Liver (tissue), 3 donors: Measurements from ENCODE around the gene KYNU.

ENCODE experiments used
- GABPA ChIP-seq, 2 donors: IDR thresholded peaks in 1 of 2; conservative IDR thresholded peaks in 1 of 2; 2 replicates each; pipeline ENCODE4 v1.6.1; 2016; ENCODE audit warnings: antibody characterized with exemption in 2 of 2, mild to moderate bottlenecking in 1 of 2, moderate library complexity in 1 of 2
- HNF4A ChIP-seq, 2 donors: conservative IDR thresholded peaks; 2 replicates each; pipeline ENCODE4 v1.6.1; 2016; ENCODE audit warnings: antibody characterized with exemption in 2 of 2, mild to moderate bottlenecking in 2 of 2
- RAD21 ChIP-seq, 2 donors: IDR thresholded peaks; 2 replicates each; pipeline ENCODE4 v1.6.1; 2016; ENCODE audit warnings: antibody characterized with exemption in 2 of 2, mild to moderate bottlenecking in 2 of 2
- TAF1 ChIP-seq: conservative IDR thresholded peaks from 2 replicates; pipeline ENCODE4 v1.6.1; 2016; ENCODE audit warnings: antibody characterized with exemption, mild to moderate bottlenecking
- TF ChIP-seq, protein P1 (sequence below): fragments of 150-350 bp; IDR thresholded peaks from 2 replicates; pipeline ENCODE4 v1.5.1; 2017; ENCODE audit warnings: improper control_type of control experiment, low read depth, low read length; ENCODE audit not compliant: missing input control
- TF ChIP-seq, protein P2 (sequence below): IDR thresholded peaks from 2 replicates; pipeline ENCODE4 v1.6.1; 2016; ENCODE audit warnings: antibody characterized with exemption
- TF ChIP-seq, protein P3 (sequence below): IDR thresholded peaks from 2 replicates; pipeline ENCODE4 v1.6.1; 2016; ENCODE audit warnings: antibody characterized with exemption
- TF ChIP-seq, protein P4 (sequence below): IDR thresholded peaks from 2 replicates; pipeline ENCODE4 v1.6.1; 2016; ENCODE audit warnings: antibody characterized with exemption, mild to moderate bottlenecking
- donor health status: healthy.
- donor health status: healthy.

DNA sequence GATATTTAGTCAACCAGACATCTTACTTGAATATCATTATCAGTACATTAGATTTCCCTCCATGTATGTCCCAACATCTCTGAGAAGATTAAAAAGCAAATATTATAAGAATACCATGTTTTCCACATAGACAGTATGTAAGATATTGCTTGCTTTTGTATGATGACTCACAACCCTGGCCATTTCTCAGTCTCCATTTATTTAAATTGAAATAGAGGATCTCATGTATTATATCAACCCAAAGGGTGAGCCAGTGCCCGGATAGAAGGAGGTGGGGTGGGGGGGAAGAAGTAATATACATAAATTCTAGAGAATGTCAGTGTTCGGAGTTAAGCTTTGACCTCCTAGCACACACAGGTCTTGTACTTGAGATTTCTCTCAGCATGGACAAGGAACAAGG lies 109.6 kb downstream of the KYNU start:
- TF ChIP-seq, protein P1, sequence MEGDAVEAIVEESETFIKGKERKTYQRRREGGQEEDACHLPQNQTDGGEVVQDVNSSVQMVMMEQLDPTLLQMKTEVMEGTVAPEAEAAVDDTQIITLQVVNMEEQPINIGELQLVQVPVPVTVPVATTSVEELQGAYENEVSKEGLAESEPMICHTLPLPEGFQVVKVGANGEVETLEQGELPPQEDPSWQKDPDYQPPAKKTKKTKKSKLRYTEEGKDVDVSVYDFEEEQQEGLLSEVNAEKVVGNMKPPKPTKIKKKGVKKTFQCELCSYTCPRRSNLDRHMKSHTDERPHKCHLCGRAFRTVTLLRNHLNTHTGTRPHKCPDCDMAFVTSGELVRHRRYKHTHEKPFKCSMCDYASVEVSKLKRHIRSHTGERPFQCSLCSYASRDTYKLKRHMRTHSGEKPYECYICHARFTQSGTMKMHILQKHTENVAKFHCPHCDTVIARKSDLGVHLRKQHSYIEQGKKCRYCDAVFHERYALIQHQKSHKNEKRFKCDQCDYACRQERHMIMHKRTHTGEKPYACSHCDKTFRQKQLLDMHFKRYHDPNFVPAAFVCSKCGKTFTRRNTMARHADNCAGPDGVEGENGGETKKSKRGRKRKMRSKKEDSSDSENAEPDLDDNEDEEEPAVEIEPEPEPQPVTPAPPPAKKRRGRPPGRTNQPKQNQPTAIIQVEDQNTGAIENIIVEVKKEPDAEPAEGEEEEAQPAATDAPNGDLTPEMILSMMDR: no peak
- no peak for TF ChIP-seq RAD21 (IDR thresholded peaks at IDR 0.05)
- TF ChIP-seq, protein P2, sequence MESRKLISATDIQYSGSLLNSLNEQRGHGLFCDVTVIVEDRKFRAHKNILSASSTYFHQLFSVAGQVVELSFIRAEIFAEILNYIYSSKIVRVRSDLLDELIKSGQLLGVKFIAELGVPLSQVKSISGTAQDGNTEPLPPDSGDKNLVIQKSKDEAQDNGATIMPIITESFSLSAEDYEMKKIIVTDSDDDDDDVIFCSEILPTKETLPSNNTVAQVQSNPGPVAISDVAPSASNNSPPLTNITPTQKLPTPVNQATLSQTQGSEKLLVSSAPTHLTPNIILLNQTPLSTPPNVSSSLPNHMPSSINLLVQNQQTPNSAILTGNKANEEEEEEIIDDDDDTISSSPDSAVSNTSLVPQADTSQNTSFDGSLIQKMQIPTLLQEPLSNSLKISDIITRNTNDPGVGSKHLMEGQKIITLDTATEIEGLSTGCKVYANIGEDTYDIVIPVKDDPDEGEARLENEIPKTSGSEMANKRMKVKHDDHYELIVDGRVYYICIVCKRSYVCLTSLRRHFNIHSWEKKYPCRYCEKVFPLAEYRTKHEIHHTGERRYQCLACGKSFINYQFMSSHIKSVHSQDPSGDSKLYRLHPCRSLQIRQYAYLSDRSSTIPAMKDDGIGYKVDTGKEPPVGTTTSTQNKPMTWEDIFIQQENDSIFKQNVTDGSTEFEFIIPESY: no peak
- TF ChIP-seq TAF1: no peak
- TF ChIP-seq, protein P3, sequence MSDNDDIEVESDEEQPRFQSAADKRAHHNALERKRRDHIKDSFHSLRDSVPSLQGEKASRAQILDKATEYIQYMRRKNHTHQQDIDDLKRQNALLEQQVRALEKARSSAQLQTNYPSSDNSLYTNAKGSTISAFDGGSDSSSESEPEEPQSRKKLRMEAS: no peak
- TF ChIP-seq GABPA (IDR thresholded peaks at IDR 0.05 in 1 of 2, conservative IDR thresholded peaks at IDR 0.05 in 1 of 2): no peak
- TF ChIP-seq, protein P4, sequence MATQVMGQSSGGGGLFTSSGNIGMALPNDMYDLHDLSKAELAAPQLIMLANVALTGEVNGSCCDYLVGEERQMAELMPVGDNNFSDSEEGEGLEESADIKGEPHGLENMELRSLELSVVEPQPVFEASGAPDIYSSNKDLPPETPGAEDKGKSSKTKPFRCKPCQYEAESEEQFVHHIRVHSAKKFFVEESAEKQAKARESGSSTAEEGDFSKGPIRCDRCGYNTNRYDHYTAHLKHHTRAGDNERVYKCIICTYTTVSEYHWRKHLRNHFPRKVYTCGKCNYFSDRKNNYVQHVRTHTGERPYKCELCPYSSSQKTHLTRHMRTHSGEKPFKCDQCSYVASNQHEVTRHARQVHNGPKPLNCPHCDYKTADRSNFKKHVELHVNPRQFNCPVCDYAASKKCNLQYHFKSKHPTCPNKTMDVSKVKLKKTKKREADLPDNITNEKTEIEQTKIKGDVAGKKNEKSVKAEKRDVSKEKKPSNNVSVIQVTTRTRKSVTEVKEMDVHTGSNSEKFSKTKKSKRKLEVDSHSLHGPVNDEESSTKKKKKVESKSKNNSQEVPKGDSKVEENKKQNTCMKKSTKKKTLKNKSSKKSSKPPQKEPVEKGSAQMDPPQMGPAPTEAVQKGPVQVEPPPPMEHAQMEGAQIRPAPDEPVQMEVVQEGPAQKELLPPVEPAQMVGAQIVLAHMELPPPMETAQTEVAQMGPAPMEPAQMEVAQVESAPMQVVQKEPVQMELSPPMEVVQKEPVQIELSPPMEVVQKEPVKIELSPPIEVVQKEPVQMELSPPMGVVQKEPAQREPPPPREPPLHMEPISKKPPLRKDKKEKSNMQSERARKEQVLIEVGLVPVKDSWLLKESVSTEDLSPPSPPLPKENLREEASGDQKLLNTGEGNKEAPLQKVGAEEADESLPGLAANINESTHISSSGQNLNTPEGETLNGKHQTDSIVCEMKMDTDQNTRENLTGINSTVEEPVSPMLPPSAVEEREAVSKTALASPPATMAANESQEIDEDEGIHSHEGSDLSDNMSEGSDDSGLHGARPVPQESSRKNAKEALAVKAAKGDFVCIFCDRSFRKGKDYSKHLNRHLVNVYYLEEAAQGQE: no peak
- no peak for TF ChIP-seq HNF4A (conservative IDR thresholded peaks at IDR 0.05)
